ENCODE measurements around the gene AUTS2.

GRCh38 chr7:69605546-69605945 lies 7.3 kb downstream of the AUTS2 start:
- TF ChIP-seq, protein P1, sequence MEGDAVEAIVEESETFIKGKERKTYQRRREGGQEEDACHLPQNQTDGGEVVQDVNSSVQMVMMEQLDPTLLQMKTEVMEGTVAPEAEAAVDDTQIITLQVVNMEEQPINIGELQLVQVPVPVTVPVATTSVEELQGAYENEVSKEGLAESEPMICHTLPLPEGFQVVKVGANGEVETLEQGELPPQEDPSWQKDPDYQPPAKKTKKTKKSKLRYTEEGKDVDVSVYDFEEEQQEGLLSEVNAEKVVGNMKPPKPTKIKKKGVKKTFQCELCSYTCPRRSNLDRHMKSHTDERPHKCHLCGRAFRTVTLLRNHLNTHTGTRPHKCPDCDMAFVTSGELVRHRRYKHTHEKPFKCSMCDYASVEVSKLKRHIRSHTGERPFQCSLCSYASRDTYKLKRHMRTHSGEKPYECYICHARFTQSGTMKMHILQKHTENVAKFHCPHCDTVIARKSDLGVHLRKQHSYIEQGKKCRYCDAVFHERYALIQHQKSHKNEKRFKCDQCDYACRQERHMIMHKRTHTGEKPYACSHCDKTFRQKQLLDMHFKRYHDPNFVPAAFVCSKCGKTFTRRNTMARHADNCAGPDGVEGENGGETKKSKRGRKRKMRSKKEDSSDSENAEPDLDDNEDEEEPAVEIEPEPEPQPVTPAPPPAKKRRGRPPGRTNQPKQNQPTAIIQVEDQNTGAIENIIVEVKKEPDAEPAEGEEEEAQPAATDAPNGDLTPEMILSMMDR (IDR thresholded peaks at IDR 0.05; ENCODE audit: insufficient read depth, low read length, poor library complexity, severe bottlenecking): no peak
- no peak for TF ChIP-seq EZH2phosphoT487 (conservative IDR thresholded peaks at IDR 0.05; ENCODE audit: low read length)

Measured in SU-DHL-6 (cell line).